Measurements from ENCODE around the gene GLT6D1. TPM values are rescaled to one million over a fixed set of nuclear protein-coding genes. Genes with fewer than 3 reads are reported as not detected.

GLT6D1 gene, protein sequence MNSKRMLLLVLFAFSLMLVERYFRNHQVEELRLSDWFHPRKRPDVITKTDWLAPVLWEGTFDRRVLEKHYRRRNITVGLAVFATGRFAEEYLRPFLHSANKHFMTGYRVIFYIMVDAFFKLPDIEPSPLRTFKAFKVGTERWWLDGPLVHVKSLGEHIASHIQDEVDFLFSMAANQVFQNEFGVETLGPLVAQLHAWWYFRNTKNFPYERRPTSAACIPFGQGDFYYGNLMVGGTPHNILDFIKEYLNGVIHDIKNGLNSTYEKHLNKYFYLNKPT
- total RNA-seq (not detected), polyA plus RNA-seq (not detected)

DNA sequence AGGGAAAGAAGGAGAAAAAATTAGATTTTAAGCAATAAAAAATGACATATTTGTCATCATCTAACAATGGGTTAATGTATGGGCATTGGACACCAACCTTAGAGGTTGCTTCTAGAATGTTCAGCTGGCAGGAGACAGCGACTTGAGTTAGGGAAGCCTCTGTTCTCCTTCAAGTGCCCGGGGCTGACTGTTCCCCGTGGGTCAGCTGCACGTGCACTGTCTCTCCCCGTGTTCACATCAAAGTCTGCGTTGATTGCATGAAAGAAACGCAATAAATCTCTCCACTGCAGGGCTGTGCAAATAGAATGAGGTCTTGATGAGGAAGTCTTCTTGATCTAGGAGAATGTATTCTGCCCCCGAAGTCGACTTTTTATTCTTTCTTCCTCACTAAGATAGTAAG lies at the start of gene GLT6D1:
Gene GLT6D1 (minus strand): TSS at position 345 of the 400 bp plus-strand sequence. CDS start 353 bp downstream, outside the sequence.
- Histone ChIP-seq H3K27ac (no peak within 1 kb of the TSS), H3K36me3 (no peaks in the 10 kb centered on the region), H3K9me3 (peaks cover 0 to 1% (median under 1%) of the 10 kb centered on the region in 4 donors), H3K27me3 (peaks cover 0 to 35% (median 6%) of the 10 kb centered on the region in 3 donors), H3K4me3 (no peak within 1 kb of the TSS), H3K4me1 (no peaks in the 10 kb centered on the region)
- TF ChIP-seq EP300 (IDR thresholded peaks at IDR 0.05) (no peak), POLR2A (IDR thresholded peaks at IDR 0.05) (no peak), POLR2AphosphoS5 (IDR thresholded peaks at IDR 0.05) (no peak)
- TF ChIP-seq, protein P1, sequence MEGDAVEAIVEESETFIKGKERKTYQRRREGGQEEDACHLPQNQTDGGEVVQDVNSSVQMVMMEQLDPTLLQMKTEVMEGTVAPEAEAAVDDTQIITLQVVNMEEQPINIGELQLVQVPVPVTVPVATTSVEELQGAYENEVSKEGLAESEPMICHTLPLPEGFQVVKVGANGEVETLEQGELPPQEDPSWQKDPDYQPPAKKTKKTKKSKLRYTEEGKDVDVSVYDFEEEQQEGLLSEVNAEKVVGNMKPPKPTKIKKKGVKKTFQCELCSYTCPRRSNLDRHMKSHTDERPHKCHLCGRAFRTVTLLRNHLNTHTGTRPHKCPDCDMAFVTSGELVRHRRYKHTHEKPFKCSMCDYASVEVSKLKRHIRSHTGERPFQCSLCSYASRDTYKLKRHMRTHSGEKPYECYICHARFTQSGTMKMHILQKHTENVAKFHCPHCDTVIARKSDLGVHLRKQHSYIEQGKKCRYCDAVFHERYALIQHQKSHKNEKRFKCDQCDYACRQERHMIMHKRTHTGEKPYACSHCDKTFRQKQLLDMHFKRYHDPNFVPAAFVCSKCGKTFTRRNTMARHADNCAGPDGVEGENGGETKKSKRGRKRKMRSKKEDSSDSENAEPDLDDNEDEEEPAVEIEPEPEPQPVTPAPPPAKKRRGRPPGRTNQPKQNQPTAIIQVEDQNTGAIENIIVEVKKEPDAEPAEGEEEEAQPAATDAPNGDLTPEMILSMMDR (IDR thresholded peaks at IDR 0.05) = no peak
- 41 to 65% methylated on average over 9 of the region's 9 CpGs for WGBS, 2 donors
- no peak for DNase-seq
- intact Hi-C loops (cut with DNase I) = no loop called here

DNA sequence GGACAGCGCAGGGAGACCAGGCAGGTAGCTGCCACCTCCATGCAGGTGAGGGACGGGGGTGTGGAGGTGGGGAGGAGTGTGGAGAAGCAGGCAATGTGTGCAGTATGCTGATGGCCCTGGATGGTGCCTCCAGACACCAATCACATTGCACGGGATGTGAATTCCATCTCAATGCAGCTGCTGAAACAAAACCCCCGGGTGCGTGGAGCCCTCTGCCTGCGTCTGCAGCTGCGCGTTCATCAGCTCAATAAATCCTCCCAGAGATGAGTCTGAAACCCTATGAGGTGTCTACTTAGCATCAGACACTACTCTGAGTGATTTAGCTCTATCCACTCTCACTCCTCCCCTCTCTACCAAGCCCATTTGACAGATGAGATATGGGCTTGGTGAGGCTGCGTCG lies 49.7 kb upstream of the GLT6D1 start:
- no peak overlapping the region for H3K4me3 ChIP-seq
- peaks cover 0 to 50% (median 6%) of the 10 kb centered on the region in 3 donors for H3K27me3 ChIP-seq
- no peak for DNase-seq
- no peaks in the 10 kb centered on the region for H3K9me3 ChIP-seq
- no peak for TF ChIP-seq EP300 (IDR thresholded peaks at IDR 0.05)
- no peak for TF ChIP-seq POLR2A (IDR thresholded peaks at IDR 0.05)
- TF ChIP-seq, protein P1 (IDR thresholded peaks at IDR 0.05) = no peak
- no peak for TF ChIP-seq POLR2AphosphoS5 (IDR thresholded peaks at IDR 0.05)
- intact Hi-C loops (cut with DNase I) = no loop called here
- WGBS, 2 donors = 79 to 88% methylated on average over 10 of the region's 10 CpGs
- no peaks in the 10 kb centered on the region for H3K36me3 ChIP-seq
- H3K4me1 ChIP-seq = no peaks in the 10 kb centered on the region
- H3K27ac ChIP-seq = no peak overlapping the region

DNA sequence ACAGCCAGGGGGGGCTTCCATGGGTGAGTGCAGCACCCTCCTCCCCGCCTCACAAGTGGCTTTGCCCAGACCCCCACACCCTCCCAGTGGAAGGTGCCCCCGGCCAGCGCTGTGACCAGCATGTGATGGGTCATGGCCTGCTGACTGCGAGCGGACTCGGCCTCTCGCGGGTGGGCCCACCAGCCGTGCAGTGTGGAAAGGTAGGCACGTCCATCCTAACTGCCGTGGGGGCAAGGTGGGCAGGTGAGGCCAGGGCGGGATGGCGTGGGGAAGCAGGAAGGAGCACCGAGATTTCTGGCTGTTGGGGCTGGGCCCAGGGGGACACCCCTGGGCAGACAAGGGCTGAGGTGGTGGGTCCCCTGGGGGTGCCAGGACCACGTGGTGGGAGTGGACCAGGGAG lies 47.9 kb upstream of the GLT6D1 start:
- intact Hi-C loops (cut with DNase I) = no loop called here

DNA sequence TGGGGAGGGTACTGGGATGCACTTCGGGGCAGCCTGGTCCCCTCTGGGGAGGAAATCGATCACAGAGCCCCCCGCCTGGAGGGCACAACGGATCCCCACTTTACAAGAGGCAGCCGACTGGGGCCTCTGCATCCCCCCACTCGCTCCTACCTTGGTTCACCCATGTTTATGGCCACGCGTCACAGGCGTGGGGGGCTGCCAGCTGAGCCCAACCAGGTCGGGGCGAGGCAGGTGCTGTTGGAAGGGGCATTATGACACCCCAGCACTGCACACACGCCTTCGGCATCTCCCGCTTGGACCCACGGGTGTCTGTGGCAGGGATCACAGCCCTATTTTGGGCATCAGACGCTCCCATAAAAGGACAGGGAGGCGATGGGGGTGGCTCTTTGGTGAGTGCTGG lies 45.4 kb upstream of the GLT6D1 start:
- no peak overlapping the region for H3K4me3 ChIP-seq
- intact Hi-C loops (cut with DNase I) = no loop called here
- no peak for TF ChIP-seq POLR2AphosphoS5 (IDR thresholded peaks at IDR 0.05)
- no peak for TF ChIP-seq POLR2A (IDR thresholded peaks at IDR 0.05)
- TF ChIP-seq, protein P1 (IDR thresholded peaks at IDR 0.05) = no peak
- no peak for TF ChIP-seq EP300 (IDR thresholded peaks at IDR 0.05)
- DNase-seq = no peak
- no peaks in the 10 kb centered on the region for H3K9me3 ChIP-seq
- no peaks in the 10 kb centered on the region for H3K36me3 ChIP-seq
- H3K27me3 ChIP-seq = peaks cover 0 to 44% (median 0%) of the 10 kb centered on the region in 3 donors
- H3K27ac ChIP-seq = no peak overlapping the region
- WGBS, 2 donors = 68 to 76% methylated on average over 17 of the region's 17 CpGs
- H3K4me1 ChIP-seq = no peaks in the 10 kb centered on the region

More for the DNA sequence above, 47.9 kb upstream of the GLT6D1 start:
- H3K9me3 ChIP-seq = no peaks in the 10 kb centered on the region
- no peaks in the 10 kb centered on the region for H3K4me1 ChIP-seq
- 81 to 90% methylated on average over 15 of the region's 15 CpGs for WGBS, 2 donors
- no peaks in the 10 kb centered on the region for H3K36me3 ChIP-seq
- DNase-seq = no peak
- H3K27me3 ChIP-seq = peaks cover 0 to 52% (median 3%) of the 10 kb centered on the region in 3 donors
- TF ChIP-seq POLR2AphosphoS5 (IDR thresholded peaks at IDR 0.05) (no peak), EP300 (IDR thresholded peaks at IDR 0.05) (no peak), POLR2A (IDR thresholded peaks at IDR 0.05) (no peak)
- TF ChIP-seq, protein P1 (IDR thresholded peaks at IDR 0.05) = no peak
- no peak overlapping the region for H3K27ac ChIP-seq
- H3K4me3 ChIP-seq = no peak overlapping the region

Measured in sigmoid colon (tissue), 7 donors.